ENCODE data around the gene PTPRF.

PTPRF gene

GRCh38 chr1:43512133-43512532, 18.6 kb upstream of the PTPRF start:
- FAIRE-seq (no peak), DNase-seq (ENCODE audit: insufficient read length, low spot score) (no peak)

- FAIRE-seq (no peak), DNase-seq (ENCODE audit: insufficient read length, low spot score) (no peak)
Measured at GRCh38 chr1:43512681-43513080, 18.0 kb upstream of the PTPRF start.

GRCh38 chr1:43513471-43514173, 17.1 kb upstream of the PTPRF start:
- FAIRE-seq (no peak), DNase-seq (ENCODE audit: insufficient read length, low spot score) (no peak)

- FAIRE-seq (no peak), DNase-seq (ENCODE audit: insufficient read length, low spot score) (no peak)
Measured at GRCh38 chr1:43518935-43519686, 11.6 kb upstream of the PTPRF start.

- DNase-seq (ENCODE audit: insufficient read length, low spot score) = no peak
- FAIRE-seq = no peak
Measured at GRCh38 chr1:43520100-43520778, 10.4 kb upstream of the PTPRF start.

- no peak for FAIRE-seq
- no peak for DNase-seq (ENCODE audit: insufficient read length, low spot score)
Measured at GRCh38 chr1:43521078-43521477, 9.6 kb upstream of the PTPRF start.

GRCh38 chr1:43521756-43522155, 8.9 kb upstream of the PTPRF start:
- no peak for FAIRE-seq
- no peak for DNase-seq (ENCODE audit: insufficient read length, low spot score)

- FAIRE-seq (no peak), DNase-seq (ENCODE audit: insufficient read length, low spot score) (no peak)
Measured at GRCh38 chr1:43522431-43522775, 8.3 kb upstream of the PTPRF start.

GRCh38 chr1:43522776-43523480, 7.8 kb upstream of the PTPRF start:
- no peak for FAIRE-seq
- DNase-seq (ENCODE audit: insufficient read length, low spot score) = no peak

- DNase-seq (ENCODE audit: insufficient read length, low spot score) = no peak
Measured at GRCh38 chr1:43524804-43525203, 5.9 kb upstream of the PTPRF start.

GRCh38 chr1:43526002-43526401, 4.7 kb upstream of the PTPRF start:
- DNase-seq (ENCODE audit: insufficient read length, low spot score) (no peak), FAIRE-seq (no peak)

More at GRCh38 chr1:43524804-43525203, 5.9 kb upstream of the PTPRF start:
- FAIRE-seq = no peak

- no peak for FAIRE-seq
- no peak for DNase-seq (ENCODE audit: insufficient read length, low spot score)
Measured at GRCh38 chr1:43527111-43527878, 3.4 kb upstream of the PTPRF start.

- peak; percentile 87 for FAIRE-seq
- DNase-seq (ENCODE audit: insufficient read length, low spot score) = peak; percentile 91
Measured at GRCh38 chr1:43529206-43529731, 1.4 kb upstream of the PTPRF start.

GRCh38 chr1:43531107-43531905, 623 bp downstream of the PTPRF start:
- FAIRE-seq (no peak), DNase-seq (ENCODE audit: insufficient read length, low spot score) (no peak)

- DNase-seq (ENCODE audit: insufficient read length, low spot score) (no peak), FAIRE-seq (no peak)
Measured at GRCh38 chr1:43531906-43532584, 1.4 kb downstream of the PTPRF start.

- DNase-seq (ENCODE audit: insufficient read length, low spot score) (no peak), FAIRE-seq (no peak)
Measured at GRCh38 chr1:43532716-43533115, 2.0 kb downstream of the PTPRF start.

- no peak for DNase-seq (ENCODE audit: insufficient read length, low spot score)
Measured at GRCh38 chr1:43533584-43533983, 2.9 kb downstream of the PTPRF start.

GRCh38 chr1:43534256-43534655, 3.6 kb downstream of the PTPRF start:
- DNase-seq (ENCODE audit: insufficient read length, low spot score) (no peak), FAIRE-seq (no peak)

More at GRCh38 chr1:43533584-43533983, 2.9 kb downstream of the PTPRF start:
- no peak for FAIRE-seq

Measured in GM19239 (cell line).